Ovary (tissue), 3 donors: ENCODE measurements around the gene NR3C1.

Experiments used
- CTCF ChIP-seq, 3 donors: fragments of 450-650 bp in 2 of 3; fragments of 200-600 bp in 1 of 3; IDR thresholded peaks; one replicate each; pipeline versions ENCODE4 v1.5.1 to v1.8.0; 2016 to 2022; ENCODE audit warnings: antibody characterized with exemption in 3 of 3, mild to moderate bottlenecking in 1 of 3
- EP300 ChIP-seq: sonication (generic); formaldehyde crosslinking; IDR thresholded peaks from one replicate; pipeline ENCODE4 v1.6.1; 2017; ENCODE audit warnings: antibody characterized with exemption
- POLR2A ChIP-seq: fragments of 450-650 bp; IDR thresholded peaks from one replicate; pipeline ENCODE4 v1.6.1; 2017; ENCODE audit warnings: antibody characterized with exemption, mild to moderate bottlenecking, moderate library complexity
- donor health status: DM: no; HTN: no; CAD: no.

DNA sequence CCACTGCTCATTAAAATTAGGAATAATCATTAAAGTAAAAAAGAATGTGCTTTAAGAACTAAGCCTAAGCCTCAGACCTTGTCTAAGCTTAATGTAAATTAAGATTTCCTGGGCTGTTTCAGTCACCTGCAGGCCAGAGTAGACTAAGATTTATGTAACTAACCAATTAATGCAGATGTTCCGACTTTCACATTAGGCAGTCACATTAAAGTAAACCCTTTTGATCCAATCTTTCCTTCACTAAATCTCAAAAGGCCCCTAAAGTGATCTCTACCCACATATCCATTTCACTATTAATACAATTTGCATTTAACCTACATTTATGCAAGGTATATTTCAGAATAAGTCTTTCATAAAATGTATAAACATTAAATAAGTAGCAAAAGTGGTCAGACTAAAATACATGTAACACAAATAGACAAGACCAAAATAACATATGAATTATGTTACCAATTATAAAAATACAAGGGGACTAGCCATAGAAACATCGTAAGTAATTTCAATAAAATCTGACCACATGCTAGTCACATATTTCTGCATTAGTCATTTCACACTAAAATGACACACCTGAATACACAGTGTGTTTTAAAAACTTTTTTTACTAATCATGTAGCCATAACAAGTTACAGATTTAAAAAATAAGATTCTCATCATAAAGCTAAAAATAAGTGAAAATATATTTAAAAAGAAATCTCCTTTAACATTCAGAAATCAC, 7.7 kb downstream of the NR3C1 start:
- no peak for TF ChIP-seq CTCF (IDR thresholded peaks at IDR 0.05)
- no peak for TF ChIP-seq POLR2A
- no peak for TF ChIP-seq EP300
